ENCODE data around the gene TBC1D19.
A peak's percentile ranks its signal among the peaks of the same experiment; 100 is the strongest.
"Not testable (repeated sequence)": the region's sequence is repeated elsewhere in the genome, so short reads cannot be mapped to it uniquely, and the experiment has no call there.

The TBC1D19 gene

DNA sequence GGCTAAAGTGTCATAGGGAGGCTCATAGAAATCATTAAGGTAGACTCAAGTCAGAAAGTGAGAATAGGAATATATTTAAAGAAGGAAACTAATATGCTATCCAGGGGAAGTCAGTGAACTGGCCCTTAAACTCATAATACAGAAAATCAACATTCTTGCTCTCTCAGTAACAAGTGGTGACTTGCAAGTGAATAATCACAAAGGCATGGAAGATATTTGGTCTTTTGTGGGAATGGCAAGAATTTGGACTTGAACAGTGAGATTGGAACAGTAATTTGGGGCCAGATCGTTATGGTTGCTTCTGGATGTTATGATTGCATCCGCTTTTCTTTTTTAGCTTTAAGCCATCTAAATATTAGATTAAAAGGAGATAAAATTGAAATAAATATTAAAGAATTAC, 103.8 kb downstream of the TBC1D19 start:
- DNase-seq, result no peak

- no peak for DNase-seq
Measured at GRCh38 chr4:26690506-26690905, 106.6 kb downstream of the TBC1D19 start.

DNA sequence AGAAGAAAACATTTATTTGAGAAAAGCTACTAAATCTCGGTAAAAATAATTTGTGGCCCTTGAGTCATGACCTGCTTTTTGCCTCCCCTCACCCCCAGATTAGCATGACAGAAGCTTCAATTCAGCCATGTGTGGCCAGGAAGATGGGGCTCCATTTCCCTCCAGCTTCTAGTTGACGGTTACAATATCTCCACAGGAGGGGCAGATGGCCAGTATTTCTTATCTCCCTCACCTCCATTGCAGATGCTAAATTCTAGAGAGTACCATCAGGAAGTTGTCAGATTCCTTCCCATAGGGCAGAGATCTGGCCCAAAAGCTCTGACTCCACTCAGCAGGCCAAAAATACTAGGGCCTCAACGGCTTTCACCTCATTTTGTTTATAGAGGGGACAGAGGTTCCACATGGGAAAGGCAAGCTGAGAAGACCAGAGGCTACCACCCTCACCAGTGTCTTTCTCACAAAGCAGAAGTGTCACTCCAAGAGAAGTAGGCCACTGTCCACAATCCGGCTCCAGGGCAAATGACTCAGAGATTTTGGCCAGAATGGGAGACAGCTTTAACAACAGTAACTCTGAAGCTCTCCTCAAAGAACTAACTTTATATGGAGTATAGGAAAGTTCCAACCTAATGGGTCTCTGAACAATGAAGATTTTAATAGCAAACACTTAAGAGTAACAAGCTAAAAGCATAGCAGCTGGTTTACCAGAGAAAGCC, 108.3 kb downstream of the TBC1D19 start:
- DNase-seq, result no peak

- not testable (repeated sequence) for DNase-seq
Measured at GRCh38 chr4:26694131-26694530, 110.2 kb downstream of the TBC1D19 start.

DNA sequence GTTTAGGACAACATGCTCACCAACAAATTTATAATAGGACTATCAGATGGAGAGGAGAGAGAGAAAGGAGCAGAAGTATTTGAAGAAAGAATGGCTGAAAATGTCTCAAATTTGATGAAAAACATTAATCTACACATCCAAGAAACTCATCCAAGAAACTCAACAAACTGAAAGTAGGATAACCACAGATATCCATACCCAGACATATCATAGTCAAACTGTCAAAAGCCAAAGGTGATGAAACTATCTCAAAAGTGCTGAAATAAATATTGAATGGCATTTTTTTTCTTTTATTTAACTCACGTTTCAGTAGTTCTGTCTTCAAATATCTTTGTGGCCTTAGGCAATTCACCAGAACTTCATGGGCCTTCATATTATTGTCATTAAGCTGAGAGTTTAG, 116.2 kb downstream of the TBC1D19 start:
- no peak for DNase-seq

DNA sequence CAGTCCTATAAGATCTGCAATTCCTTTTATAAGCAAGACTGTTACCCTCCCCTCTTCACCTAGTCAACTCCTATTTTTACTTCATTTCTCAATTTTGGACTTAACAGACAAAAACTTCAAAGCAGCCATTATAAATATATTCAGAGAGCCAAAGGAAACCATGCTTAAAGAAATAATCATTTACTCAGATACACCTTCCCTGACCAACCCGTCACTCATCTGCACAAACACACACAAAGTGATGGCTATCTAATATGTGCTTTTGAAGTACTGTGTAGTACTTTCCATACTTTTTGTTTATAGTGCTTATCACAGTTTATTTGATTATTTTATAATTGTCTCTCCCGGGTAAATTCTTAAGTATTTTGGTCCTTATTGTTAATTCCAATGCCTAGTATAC, 117.2 kb downstream of the TBC1D19 start:
- DNase-seq, result no peak

GRCh38 chr4:26701786-26702227, 117.9 kb downstream of the TBC1D19 start:
- peak in 2 of 4 experiments; percentile 16 to 44 for DNase-seq

DNA sequence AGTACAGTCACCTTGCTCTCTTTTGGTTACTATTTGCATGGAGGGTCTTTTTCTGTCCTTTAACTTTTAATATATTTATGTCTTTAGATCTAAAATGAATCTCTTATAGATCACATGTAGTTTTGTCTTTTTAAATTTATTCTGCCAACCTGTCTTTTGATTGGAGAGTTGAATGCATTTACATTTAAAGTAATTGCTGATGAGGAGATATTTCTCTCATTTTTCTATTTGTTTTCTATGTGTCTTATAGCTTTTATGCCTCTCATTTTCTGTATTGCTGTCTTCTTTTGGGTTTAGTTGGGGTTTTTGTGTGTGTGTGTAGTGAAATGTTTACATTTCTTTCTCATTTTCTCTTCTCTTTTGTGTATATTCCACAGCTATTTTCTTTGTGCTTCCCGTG, 123.5 kb downstream of the TBC1D19 start:
- DNase-seq, result no peak

- DNase-seq, result no peak
Measured at GRCh38 chr4:26709246-26709645, 125.4 kb downstream of the TBC1D19 start.

DNA sequence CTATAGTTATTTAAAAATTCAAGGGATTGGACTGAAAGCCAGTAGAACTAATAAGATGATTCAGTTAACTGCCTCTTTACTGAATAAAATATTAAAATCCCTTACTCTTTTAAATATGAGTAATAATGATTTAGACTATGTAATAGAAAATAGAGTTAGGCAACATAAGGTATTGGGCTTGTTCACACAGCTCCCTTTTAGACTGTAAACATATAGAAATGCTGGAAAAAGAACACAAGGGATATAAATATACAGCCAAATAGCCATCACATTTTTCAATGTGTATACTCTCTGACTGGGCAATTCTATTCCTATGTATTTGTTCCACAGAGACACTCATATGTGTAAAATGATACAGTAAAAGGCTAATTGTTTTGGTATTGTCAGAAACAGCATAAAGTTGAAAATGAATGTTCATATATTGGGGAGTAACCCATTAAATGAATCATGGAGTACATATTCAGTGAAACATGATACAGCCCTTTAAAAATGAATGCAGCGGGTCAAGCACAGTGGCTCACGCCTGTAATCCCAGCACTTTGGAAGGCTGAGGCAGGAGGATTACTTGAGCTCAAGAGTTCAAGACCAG, 129.8 kb downstream of the TBC1D19 start:
- no peak for DNase-seq

DNA sequence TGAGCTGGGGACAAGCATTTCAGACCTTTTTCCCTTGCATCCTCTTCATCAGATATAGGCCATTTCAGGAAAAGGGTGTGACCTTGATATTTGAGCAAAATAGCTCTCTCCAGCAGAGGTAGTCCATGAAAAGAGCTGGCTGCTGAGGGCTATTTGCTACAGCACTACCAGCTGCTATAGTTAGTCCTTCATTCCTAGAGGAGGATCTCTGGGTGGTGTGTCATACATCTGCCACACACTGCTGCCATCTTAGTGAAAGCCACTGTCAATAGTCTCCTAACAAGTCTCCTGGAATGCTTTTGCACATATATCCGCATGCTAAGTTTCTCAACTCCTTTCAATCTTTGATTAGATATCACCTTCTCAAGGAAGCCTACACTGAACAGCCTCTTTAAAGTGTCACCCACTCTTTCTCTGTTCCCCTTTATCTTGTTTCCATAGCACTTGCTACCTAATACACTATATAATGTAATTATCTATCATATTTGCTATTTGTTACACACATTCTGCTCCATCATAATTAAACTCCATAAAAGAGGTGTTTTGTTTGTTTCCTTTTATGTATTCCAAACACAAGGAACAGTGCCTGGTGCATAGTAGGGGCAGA, 131.9 kb downstream of the TBC1D19 start:
- no peak for DNase-seq

- DNase-seq, result peak; percentile 25 to 60 (median 56)
Measured at GRCh38 chr4:26717332-26717731, 133.4 kb downstream of the TBC1D19 start.

DNA sequence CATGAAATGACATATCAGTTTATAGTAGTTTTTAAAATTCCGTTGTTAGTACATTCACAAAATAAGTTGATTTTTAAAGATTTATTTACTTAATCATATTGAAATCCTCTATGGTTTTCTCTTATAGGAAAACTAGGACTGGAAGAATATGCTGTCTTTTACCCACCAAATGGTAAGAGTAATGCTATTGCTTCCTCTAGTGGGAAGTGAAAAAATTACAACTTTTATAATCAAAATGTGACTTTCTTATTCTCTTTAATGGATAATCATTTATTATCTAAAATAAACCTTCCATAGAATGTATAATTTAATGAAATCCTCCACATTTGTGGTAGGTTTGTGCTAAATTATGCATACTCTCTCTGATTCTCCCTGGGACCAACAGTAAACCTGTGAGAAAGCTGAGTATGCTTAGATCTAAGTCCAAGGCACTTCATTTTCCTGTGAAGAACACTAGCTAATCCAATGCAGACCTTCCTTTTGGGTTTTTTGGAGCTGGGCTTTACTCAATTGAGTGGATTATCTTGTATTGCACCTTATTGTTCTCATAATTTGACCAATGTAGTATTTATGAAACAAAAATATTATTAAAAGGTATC, 136.2 kb downstream of the TBC1D19 start:
- DNase-seq, result peak in 2 of 4 experiments; percentile 25 to 51

GRCh38 chr4:26721685-26722084, 137.8 kb downstream of the TBC1D19 start:
- no peak for DNase-seq

DNA sequence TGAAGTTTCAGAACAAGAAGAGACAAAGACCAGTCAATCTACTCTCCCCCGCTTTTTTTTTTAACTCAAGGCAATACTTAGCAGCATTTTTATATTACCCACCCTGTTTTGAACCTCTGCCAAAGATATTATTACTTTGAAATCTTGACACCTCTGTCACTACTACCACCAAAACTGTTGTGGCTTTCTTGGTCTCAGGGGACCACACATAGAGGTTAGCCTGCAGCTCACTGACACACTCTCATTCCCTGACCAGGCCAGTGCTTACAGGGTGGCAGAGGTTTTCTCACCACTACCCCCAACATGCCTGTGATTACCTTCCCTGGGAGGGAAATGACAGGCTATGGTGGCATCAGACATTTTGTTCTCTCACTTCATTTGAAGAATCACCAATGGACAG, 139.3 kb downstream of the TBC1D19 start:
- DNase-seq, result no peak

- DNase-seq, result no peak
Measured at GRCh38 chr4:26724534-26724933, 140.7 kb downstream of the TBC1D19 start.

DNA sequence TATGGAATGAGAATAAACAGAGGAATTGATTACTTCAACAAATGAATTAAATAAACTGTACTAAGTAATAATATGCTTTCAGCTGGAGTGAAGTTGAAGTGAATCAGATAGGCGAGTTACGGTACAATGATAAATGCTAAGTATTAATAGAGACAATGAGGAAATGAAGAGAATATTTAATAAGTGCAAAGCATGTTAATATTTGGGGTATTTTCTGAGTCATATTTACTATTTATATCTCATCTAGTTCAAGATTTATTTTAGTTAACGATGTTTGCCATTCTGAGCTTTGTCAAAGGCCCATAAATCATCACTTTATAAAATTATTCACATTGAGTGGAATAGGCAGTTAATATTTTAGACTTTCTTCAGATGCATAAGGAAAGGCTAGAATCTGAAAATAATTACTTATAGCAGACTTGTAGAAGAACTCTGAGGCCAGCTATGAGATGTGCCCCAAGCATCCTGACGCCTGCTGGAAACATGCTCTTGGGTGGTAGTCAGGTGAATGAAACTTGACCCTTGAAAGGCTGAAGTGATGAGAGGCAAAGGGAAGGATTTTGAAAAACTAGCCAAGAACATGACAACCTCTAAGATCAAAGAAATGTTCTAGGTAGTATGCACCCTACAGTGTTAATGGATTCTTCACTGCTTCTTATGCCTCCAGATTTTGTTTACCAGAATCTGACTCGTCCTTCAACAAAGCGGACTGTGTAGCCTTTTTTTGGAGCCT, 142.9 kb downstream of the TBC1D19 start:
- no peak for DNase-seq

DNA sequence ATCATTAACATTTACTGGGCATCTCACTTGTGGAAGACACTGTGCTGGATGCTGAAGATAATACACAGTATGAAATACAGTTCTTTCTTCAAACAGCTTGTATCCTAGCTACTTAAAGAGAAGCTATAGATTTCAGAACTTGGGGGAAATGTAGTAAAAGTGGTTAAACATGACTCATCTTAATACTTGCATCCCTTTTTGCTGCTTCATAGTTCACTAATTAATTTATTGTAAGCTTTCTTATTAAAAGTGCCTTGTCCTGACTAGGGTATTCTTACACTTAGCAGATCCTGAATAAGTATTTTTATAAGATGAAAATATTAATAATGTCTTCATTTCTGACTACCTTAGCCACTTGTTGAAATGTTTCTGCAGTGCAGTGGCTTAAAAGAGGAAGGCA, 144.0 kb downstream of the TBC1D19 start:
- DNase-seq, result peak in 2 of 4 experiments; percentile 8 to 10

DNA sequence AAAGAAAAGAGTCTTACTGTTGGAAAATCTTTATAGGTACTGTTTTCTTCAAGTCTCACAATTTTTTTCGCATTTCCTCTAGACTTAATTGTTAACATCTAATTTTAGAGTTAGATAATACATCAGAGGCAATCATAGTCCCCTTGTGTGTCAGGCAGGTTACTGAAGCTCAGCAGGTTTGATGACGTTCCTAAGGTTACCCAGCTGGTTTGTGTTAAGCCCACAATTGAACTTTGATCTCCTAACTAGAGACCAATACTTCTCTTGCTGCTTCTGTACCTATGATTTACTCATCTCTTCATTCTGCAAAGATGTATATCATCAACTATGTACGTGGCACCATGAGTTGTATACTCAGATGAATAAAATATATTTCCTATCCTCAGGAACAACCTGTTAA, 145.1 kb downstream of the TBC1D19 start:
- DNase-seq, result no peak

DNA sequence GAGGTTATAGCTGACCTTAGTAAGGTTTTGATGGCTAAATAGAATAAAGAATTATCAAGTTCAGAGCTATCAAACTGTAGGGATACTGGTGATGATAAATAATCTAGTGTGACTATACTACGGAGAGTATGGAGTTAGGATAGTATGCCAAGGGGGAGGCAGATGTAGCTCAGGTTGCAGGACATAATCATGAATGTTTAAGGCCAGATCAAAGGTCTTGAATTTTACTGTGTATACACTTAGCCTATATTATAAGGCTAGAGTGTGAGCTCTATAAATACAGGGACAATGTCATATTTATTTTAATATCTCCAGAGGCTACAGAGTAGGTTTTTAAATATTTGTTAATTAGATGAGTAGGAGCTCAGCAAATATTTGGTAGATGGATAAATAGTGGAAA, 145.7 kb downstream of the TBC1D19 start:
- DNase-seq, result no peak

DNA sequence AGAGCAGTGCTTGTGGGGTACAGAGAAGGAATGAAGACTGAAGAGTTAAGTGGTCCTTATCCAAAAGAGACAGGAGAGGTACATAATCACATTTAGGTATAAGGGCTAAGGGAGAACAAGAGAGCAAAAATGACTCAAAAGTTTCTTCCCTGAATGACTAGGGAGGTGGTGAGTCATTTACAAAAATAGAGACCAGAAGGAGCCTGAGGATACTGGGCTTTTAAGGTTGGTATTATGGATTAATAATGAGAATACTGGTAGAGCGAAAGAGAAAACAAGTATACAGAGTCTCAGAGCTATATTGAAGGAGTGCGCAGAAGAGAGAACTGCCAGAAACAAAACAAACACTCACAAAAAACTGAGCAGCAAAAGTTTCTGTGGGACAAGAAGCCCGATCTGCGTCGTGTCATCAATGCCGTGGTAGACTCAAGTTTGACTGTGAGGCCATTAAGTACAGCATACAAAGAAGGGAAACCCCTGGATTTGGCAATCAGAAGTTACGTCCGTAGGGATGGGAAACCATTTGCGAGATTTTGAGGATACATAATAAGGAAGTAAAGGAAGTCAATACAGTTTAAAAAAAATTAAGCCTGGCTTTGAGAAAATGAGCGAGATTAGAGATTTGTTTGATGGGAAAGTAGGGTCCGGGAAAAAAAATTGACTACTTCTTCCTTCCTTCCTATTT, 147.6 kb downstream of the TBC1D19 start:
- DNase-seq, result peak in 3 of 4 experiments; percentile 15 to 50 (median 49)

DNA sequence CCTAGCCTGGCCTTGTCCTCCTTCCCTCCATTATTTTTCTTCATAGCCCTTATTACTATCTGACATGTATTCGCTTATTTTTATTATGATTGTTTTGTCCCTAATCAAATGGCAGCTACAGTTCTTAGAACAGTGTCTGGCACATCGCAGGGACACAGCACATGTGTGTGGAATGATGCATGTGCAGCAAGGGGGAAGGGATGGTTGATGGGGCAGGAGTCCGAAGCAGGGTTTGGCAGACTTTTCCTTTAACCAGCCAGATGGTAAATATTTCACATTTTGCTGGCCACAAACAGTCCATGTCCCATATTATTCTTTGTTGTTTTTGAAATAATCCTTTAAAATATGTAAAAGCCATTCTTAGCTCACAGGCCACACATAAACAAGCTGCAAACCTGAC, 148.5 kb downstream of the TBC1D19 start:
- DNase-seq, result no peak
